ENCODE measurements around the gene ITSN2. TPM values are rescaled to one million over a fixed set of nuclear protein-coding genes. Genes with fewer than 3 reads are reported as not detected.

ITSN2 gene
- total RNA-seq, 2 donors from 2014 or later: 57.7 to 77.0 TPM

DNA sequence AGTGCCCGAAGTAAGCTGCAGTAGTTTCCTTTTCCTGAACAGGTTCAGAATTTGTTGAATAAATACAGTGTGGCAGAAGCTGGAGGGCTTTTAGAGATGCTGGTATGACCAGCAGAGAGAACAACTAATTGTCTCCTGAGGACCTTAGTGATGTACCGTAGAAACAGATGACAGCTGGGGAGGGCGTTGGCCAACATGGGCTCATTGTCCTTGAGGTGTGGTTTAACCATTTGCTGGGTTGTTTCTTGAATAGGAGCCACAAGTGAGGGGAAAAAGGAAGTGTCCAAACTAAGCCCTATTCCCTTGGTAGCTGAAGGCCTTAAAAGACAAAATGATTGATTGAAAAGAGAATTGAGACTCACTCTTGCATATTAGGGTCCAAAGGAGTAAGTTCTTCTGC lies 197.2 kb downstream of the ITSN2 start:
- intact Hi-C loops (cut with DNase I): no loop called here
- no peak for DNase-seq (ENCODE audit: low spot score)

GRCh38 chr2:24162494-24162893 lies 197.8 kb downstream of the ITSN2 start:
- intact Hi-C loops (cut with DNase I): no loop called here
- no peak for DNase-seq (ENCODE audit: low spot score)

DNA sequence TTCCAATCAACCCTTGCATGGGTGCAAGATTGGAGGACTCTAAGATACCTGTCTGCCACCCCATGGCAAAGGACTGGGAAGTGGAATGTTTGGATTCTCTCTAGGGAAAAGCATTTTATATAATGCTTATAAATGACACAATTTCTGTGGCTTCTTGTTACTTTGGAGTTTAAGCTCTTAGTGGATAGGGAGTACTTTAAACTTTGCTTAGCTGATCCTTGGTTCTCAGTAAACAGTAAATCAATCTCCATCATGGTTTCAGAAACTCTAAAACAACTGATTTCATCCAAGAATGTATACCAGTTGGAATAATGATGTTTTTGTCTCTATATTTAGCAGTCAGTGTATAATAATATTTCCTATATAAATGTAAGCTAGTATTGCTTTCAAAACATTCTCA lies 199.6 kb downstream of the ITSN2 start:
- intact Hi-C loops (cut with DNase I): no loop called here
- DNase-seq (ENCODE audit: low spot score): no peak

GRCh38 chr2:24159708-24160107 lies 200.6 kb downstream of the ITSN2 start:
- intact Hi-C loops (cut with DNase I): no loop called here
- DNase-seq (ENCODE audit: low spot score): no peak

- DNase-seq (ENCODE audit: low spot score): no peak
- intact Hi-C loops (cut with DNase I): loop anchor here in 1 of 2 donors (1.0 kb wide), 1 partner anchor 10 kb away; no protein-coding TSS in a partner anchor
Measured at GRCh38 chr2:24158131-24158530, 202.2 kb downstream of the ITSN2 start.

DNA sequence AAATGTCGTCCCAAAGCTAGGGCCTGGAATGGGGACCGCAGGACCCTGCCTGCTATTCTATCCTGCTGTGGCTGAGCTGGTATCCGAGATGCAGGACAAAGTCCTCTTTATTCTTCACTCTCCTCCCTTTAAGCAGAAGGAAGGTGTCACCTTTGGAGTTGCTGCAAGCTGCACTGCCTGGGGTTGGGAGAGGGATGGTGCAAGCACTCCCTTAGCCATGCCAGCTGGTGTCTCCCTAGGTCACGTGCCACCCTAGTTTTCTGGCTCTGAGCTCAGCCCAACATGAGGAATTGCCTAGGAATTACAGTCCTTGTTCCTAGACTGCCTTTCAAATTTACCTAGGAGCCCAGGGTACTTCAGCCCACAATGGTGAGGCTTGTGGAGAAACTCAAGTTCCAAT lies 206.9 kb downstream of the ITSN2 start:
- no peak for DNase-seq (ENCODE audit: low spot score)
- intact Hi-C loops (cut with DNase I): no loop called here

Other genes with a start within 250 kb of the ITSN2 start
- gene PFN4, start 237.2 kb downstream of the ITSN2 start, total RNA-seq: 1 to 10 TPM in 1 of 2 donors, under 1 TPM in 1; 0.67 to 1.0 TPM
- 10 to 100 TPM; 33.8 to 38.2 TPM for gene FAM228B, start 237.1 kb downstream of the ITSN2 start, total RNA-seq
- gene FAM228A, start 185.5 kb downstream of the ITSN2 start, total RNA-seq: 1 to 10 TPM; 1.1 to 2.2 TPM
- 10 to 100 TPM; 43.0 to 43.3 TPM for gene NCOA1, start 130.7 kb upstream of the ITSN2 start, total RNA-seq